H9 (cell line): ENCODE measurements around the gene ANKH. TPM values are rescaled to one million over a fixed set of nuclear protein-coding genes. Genes with fewer than 3 reads are reported as not detected.

Experiments
- DNase-seq: peaks from one replicate; pipeline ENCODE4 v3.0.0-alpha.2; 2017
- H2AFZ ChIP-seq: one replicate; pipeline ENCODE4 v1.6.1; 2013; ENCODE audit warnings: mild to moderate bottlenecking, low read length, control low read depth, moderate library complexity
- H2AK5ac ChIP-seq: 2 replicates; pipeline ENCODE4 v1.6.1; 2013; ENCODE audit warnings: low read length, control low read depth, mixed read lengths; ENCODE audit not compliant: insufficient read length
- H2BK120ac ChIP-seq: one replicate; pipeline ENCODE4 v1.6.1; 2013; ENCODE audit warnings: low read depth, mild to moderate bottlenecking, low read length, control low read depth, inconsistent platforms; ENCODE audit not compliant: poor library complexity, severe bottlenecking
- H2BK12ac ChIP-seq: 2 replicates; pipeline ENCODE4 v1.6.1; 2013; ENCODE audit warnings: low read length, control low read depth, mixed read lengths, low read depth; ENCODE audit not compliant: insufficient read length
- H2BK15ac ChIP-seq: 2 replicates; pipeline ENCODE4 v1.6.1; 2013; ENCODE audit warnings: low read depth, low read length, control low read depth
- H2BK20ac ChIP-seq: one replicate; pipeline ENCODE4 v1.6.1; 2013; ENCODE audit warnings: low read depth, mild to moderate bottlenecking, low read length, control low read depth, inconsistent platforms; ENCODE audit not compliant: poor library complexity, severe bottlenecking
- H2BK5ac ChIP-seq: 2 replicates; pipeline ENCODE4 v1.6.1; 2013; ENCODE audit warnings: low read length, control low read depth, mixed read lengths; ENCODE audit not compliant: insufficient read length
- H3K14ac ChIP-seq: 2 replicates; pipeline ENCODE4 v1.6.1; 2013; ENCODE audit warnings: low read length, control low read depth; ENCODE audit not compliant: insufficient read depth
- H3K18ac ChIP-seq: 2 replicates; pipeline ENCODE4 v1.6.1; 2013; ENCODE audit warnings: low read depth, mild to moderate bottlenecking, mixed read lengths, low read length, control low read depth; ENCODE audit not compliant: insufficient read length
- H3K23ac ChIP-seq: 2 replicates; pipeline ENCODE4 v1.6.1; 2013; ENCODE audit warnings: low read length, control low read depth, mixed read lengths, low read depth; ENCODE audit not compliant: insufficient read length
- H3K23me2 ChIP-seq: 2 replicates; pipeline ENCODE4 v1.6.1; 2013; ENCODE audit warnings: low read depth, mild to moderate bottlenecking, mixed read lengths, low read length, control low read depth; ENCODE audit not compliant: insufficient read length, poor library complexity, severe bottlenecking
- H3K27ac ChIP-seq: 2 replicates; pipeline ENCODE4 v1.5.1; 2013; ENCODE audit warnings: low read length, control low read depth, mixed read lengths, low read depth; ENCODE audit not compliant: insufficient read length
- H3K27me3 ChIP-seq: 2 replicates; pipeline ENCODE4 v1.6.1; 2013; ENCODE audit warnings: low read length, control low read depth, inconsistent platforms; ENCODE audit not compliant: insufficient read depth
- H3K4ac ChIP-seq: 2 replicates; pipeline ENCODE4 v1.6.1; 2013; ENCODE audit warnings: low read depth, mild to moderate bottlenecking, control low read depth, inconsistent platforms, low read length, moderate library complexity
- H3K4me1 ChIP-seq: 2 replicates; pipeline ENCODE4 v1.6.1; 2013; ENCODE audit warnings: low read length, control low read depth, inconsistent platforms; ENCODE audit not compliant: insufficient read depth
- H3K4me2 ChIP-seq: 2 replicates; pipeline ENCODE4 v1.6.1; 2013; ENCODE audit warnings: low read length, control low read depth, mixed read lengths; ENCODE audit not compliant: insufficient read length, insufficient read depth
- H3K56ac ChIP-seq: 2 replicates; pipeline ENCODE4 v1.6.1; 2013; ENCODE audit warnings: low read depth, mild to moderate bottlenecking, mixed read lengths, low read length, control low read depth; ENCODE audit not compliant: insufficient read length
- H3K79me1 ChIP-seq: 2 replicates; pipeline ENCODE4 v1.6.1; 2013; ENCODE audit warnings: low read depth, mild to moderate bottlenecking, moderate library complexity, low read length, control low read depth, inconsistent platforms; ENCODE audit not compliant: insufficient read depth, poor library complexity, severe bottlenecking
- H3K79me2 ChIP-seq: 2 replicates; pipeline ENCODE4 v1.6.1; 2013; ENCODE audit warnings: low read length, control low read depth, inconsistent platforms; ENCODE audit not compliant: insufficient read depth
- H3K9ac ChIP-seq: 2 replicates; pipeline ENCODE4 v1.6.1; 2013; ENCODE audit warnings: low read length, control low read depth, mixed read lengths; ENCODE audit not compliant: insufficient read length; ENCODE audit errors: extremely low read depth
- H3K9me3 ChIP-seq: one replicate; pipeline ENCODE4 v1.6.1; 2013; ENCODE audit warnings: low read depth, low read length, inconsistent platforms; ENCODE audit not compliant: control insufficient read depth
- H3T11ph ChIP-seq: one replicate; pipeline ENCODE4 v1.6.1; 2013; ENCODE audit warnings: mild to moderate bottlenecking, low read length, control low read depth, inconsistent platforms
- H4K20me1 ChIP-seq: one replicate; pipeline ENCODE4 v1.6.1; 2013; ENCODE audit not compliant: control insufficient read depth, insufficient read length, insufficient read depth
- H4K5ac ChIP-seq: 2 replicates; pipeline ENCODE4 v1.6.1; 2013; ENCODE audit warnings: low read depth, mild to moderate bottlenecking, mixed read lengths, low read length, control low read depth; ENCODE audit not compliant: insufficient read length
- H4K8ac ChIP-seq: replicated peaks from 2 replicates; pipeline ENCODE4 v1.6.1; 2013; ENCODE audit warnings: low read length, control low read depth, mixed read lengths, low read depth; ENCODE audit not compliant: insufficient read length
- H4K91ac ChIP-seq: 2 replicates; pipeline ENCODE4 v1.6.1; 2013; ENCODE audit warnings: low read depth, mild to moderate bottlenecking, moderate library complexity, mixed read lengths, low read length, control low read depth; ENCODE audit not compliant: insufficient read length
- H3K27ac Mint-ChIP-seq, 3 experiments: 2 replicates in 2 of 3; 3 replicates in 1 of 3; pipeline ENCODE4 v1.8.0; 2020 to 2021; ENCODE audit warnings: mixed read lengths in 3 of 3, mild to moderate bottlenecking in 1 of 3, moderate library complexity in 1 of 3
- H3K27me3 Mint-ChIP-seq: 2 replicates; pipeline ENCODE4 v1.8.0; 2021; ENCODE audit warnings: low read depth, mild to moderate bottlenecking, moderate library complexity, mixed read lengths
- H3K36me3 Mint-ChIP-seq, 3 experiments: 2 replicates in 2 of 3; 3 replicates in 1 of 3; pipeline ENCODE4 v1.8.0; 2020 to 2021; ENCODE audit warnings: low read depth in 3 of 3, mixed read lengths in 3 of 3; ENCODE audit not compliant: insufficient read depth in 1 of 3
- H3K4me1 Mint-ChIP-seq, 2 experiments: 2 replicates each; pipeline ENCODE4 v1.8.0; 2020; ENCODE audit warnings: mixed read lengths in 2 of 2
- H3K4me3 Mint-ChIP-seq, 2 experiments: 2 replicates in 1 of 2; 3 replicates in 1 of 2; pipeline ENCODE4 v1.8.0; 2020 to 2021; ENCODE audit warnings: mild to moderate bottlenecking in 2 of 2, mixed read lengths in 2 of 2, moderate library complexity in 1 of 2
- H3K9me3 Mint-ChIP-seq, 2 experiments: 2 replicates in 1 of 2; 3 replicates in 1 of 2; pipeline ENCODE4 v1.8.0; 2020; ENCODE audit warnings: mild to moderate bottlenecking in 2 of 2, mixed read lengths in 2 of 2, moderate library complexity in 1 of 2
- CTCF ChIP-seq: fragments of 200-600 bp; sonication (generic); conservative IDR thresholded peaks from 3 replicates; pipeline ENCODE4 v1.8.0; 2021; ENCODE audit warnings: antibody characterized with exemption, mild to moderate bottlenecking
- WGBS: extraction: QIAGEN DNeasy Blood & Tissue Kit; methylation state at CpG from one replicate; pipeline ENCODE4 v1.1.7; 2013; ENCODE audit warnings: missing lambda C conversion rate, low lambda C conversion rate, mixed read lengths; ENCODE audit not compliant: insufficient read length; ENCODE audit errors: extremely low coverage; 5-methylcytosine and 5-hydroxymethylcytosine counted together
- total RNA-seq: library from RNA; stranded (reverse); gene quantifications from 2 replicates; pipeline ENCODE4 v1.2.1, GENCODE V29; 2021

The ANKH gene
- total RNA-seq, 1 experiment from 2014 or later = 9.6 TPM

- Histone ChIP-seq H3K27ac (no peak overlapping the region), H3K4me2 (no peak overlapping the region), H2BK12ac (no peak overlapping the region), H3K14ac (no peak overlapping the region), H3K4me1 (peaks cover 9% of the 10 kb centered on the region; the same call in 1 of the 2 replicates), H3K79me2 (peaks cover 9% of the 10 kb centered on the region; the same call in 1 of the 2 replicates), H2AFZ (no peak overlapping the region), H3K18ac (no peak overlapping the region), H3K4ac (no peak overlapping the region), H3K23ac (no peak overlapping the region), H3K56ac (no peak overlapping the region), H2BK20ac (no peak overlapping the region), H2BK15ac (no peak overlapping the region), H3K9ac (no peak overlapping the region), H4K91ac (no peak overlapping the region), H3K79me1 (peaks cover 3% of the 10 kb centered on the region), H4K20me1 (no peaks in the 10 kb centered on the region), H4K5ac (no peak overlapping the region), H3K23me2 (no peaks in the 10 kb centered on the region), H4K8ac (no peak overlapping the region), H2AK5ac (no peak overlapping the region), H3K27me3 (no peaks in the 10 kb centered on the region), H3K9me3 (no peaks in the 10 kb centered on the region), H2BK120ac (no peak overlapping the region), H2BK5ac (no peak overlapping the region), H3T11ph (no peak overlapping the region)
- H3K4me1 Mint-ChIP-seq = peaks cover 41 to 48% of the 10 kb centered on the region in 2 experiments
- H3K36me3 Mint-ChIP-seq = peaks cover 0 to 6% (median 5%) of the 10 kb centered on the region in 3 experiments; a peak in 4 of 7 replicates
- no CpG with 5 or more reads among the region's 9 CpGs for WGBS
- H3K4me3 Mint-ChIP-seq = no peak overlapping the region
- TF ChIP-seq CTCF = no peak
- H3K9me3 Mint-ChIP-seq = no peaks in the 10 kb centered on the region
- no peak for DNase-seq
- no peaks in the 10 kb centered on the region for H3K27me3 Mint-ChIP-seq
- no peak overlapping the region for H3K27ac Mint-ChIP-seq
These were observed 198.8 kb downstream of the ANKH start for GRCh38 chr5:14672484-14673394.
